DND-41 (cell line): ENCODE results near the gene PSG11.

Source experiments
- EZH2 ChIP-seq: IDR thresholded peaks from 3 replicates; pipeline ENCODE4 v1.6.1; 2012; ENCODE audit warnings: borderline replicate concordance, low read depth, mild to moderate bottlenecking, moderate library complexity, low read length, inconsistent platforms; ENCODE audit not compliant: severe bottlenecking
- TF ChIP-seq, protein P1 (sequence below): IDR thresholded peaks from 2 replicates; pipeline ENCODE4 v1.5.1; 2012; ENCODE audit warnings: borderline replicate concordance, low read length, moderate library complexity, mild to moderate bottlenecking; ENCODE audit not compliant: poor library complexity, severe bottlenecking; ENCODE audit errors: extremely low read depth

DNA sequence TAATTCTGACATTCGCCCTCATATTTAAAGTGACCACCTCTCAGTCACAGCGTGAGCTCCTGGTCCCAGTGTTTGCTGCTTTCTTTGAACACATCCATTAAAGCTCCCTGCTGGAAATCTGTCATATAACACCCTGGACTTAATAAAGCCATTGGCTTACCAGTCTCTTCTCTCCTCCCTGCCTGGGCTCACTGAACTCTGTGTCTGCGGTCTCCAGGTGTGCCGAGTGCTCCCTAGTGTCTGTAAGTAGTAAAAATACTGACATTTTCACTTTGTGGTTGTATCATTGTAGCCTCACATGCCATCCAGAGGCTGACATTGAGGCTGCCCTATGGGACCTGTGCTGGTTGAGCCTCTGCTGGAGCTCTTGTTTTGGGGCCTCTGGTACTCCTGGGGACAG lies 2.6 kb upstream of the PSG11 start:
- TF ChIP-seq, protein P1, sequence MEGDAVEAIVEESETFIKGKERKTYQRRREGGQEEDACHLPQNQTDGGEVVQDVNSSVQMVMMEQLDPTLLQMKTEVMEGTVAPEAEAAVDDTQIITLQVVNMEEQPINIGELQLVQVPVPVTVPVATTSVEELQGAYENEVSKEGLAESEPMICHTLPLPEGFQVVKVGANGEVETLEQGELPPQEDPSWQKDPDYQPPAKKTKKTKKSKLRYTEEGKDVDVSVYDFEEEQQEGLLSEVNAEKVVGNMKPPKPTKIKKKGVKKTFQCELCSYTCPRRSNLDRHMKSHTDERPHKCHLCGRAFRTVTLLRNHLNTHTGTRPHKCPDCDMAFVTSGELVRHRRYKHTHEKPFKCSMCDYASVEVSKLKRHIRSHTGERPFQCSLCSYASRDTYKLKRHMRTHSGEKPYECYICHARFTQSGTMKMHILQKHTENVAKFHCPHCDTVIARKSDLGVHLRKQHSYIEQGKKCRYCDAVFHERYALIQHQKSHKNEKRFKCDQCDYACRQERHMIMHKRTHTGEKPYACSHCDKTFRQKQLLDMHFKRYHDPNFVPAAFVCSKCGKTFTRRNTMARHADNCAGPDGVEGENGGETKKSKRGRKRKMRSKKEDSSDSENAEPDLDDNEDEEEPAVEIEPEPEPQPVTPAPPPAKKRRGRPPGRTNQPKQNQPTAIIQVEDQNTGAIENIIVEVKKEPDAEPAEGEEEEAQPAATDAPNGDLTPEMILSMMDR, result no peak
- TF ChIP-seq EZH2, result no peak
